ENCODE measurements around the gene USP9X.

The USP9X gene

GRCh38 chrX:41084893-41085511 lies at the start of gene USP9X:
USP9X (plus strand) TSS chrX:41085445; CDS start chrX:41123629, 38,184 bp downstream.
- Histone ChIP-seq H3K9ac (ENCODE audit: insufficient read length, low read depth) (peak within 1 kb of the TSS; percentile 98), H3K36me3 (ENCODE audit: insufficient read depth, insufficient read length, low read length) (peaks cover 10% of the 10 kb centered on the region), H3K9me3 (ENCODE audit: insufficient read depth, low read length) (no peaks in the 10 kb centered on the region), H3K4me3 (ENCODE audit: insufficient read length, low read depth) (peak within 1 kb of the TSS; percentile 93), H3K4me1 (ENCODE audit: insufficient read depth, insufficient read length) (no peaks in the 10 kb centered on the region), H3K27me3 (ENCODE audit: insufficient read depth, insufficient read length) (no peaks in the 10 kb centered on the region)
- DNase-seq (ENCODE audit: low read depth, low spot score): peak; percentile 78
- TF ChIP-seq ZNF274 (IDR thresholded peaks at IDR 0.05; ENCODE audit: low read depth, low read length): no peak

- no peaks in the 10 kb centered on the region for H3K36me3 ChIP-seq (ENCODE audit: insufficient read depth, insufficient read length, low read length)
- no peaks in the 10 kb centered on the region for H3K27me3 ChIP-seq (ENCODE audit: insufficient read depth, insufficient read length)
- H3K4me3 ChIP-seq (ENCODE audit: insufficient read length, low read depth): no peak overlapping the region
- H3K9ac ChIP-seq (ENCODE audit: insufficient read length, low read depth): no peak overlapping the region
- H3K4me1 ChIP-seq (ENCODE audit: insufficient read depth, insufficient read length): peaks cover 4% of the 10 kb centered on the region
- TF ChIP-seq SUZ12 (IDR thresholded peaks at IDR 0.05; ENCODE audit: extremely low read depth, insufficient read depth, insufficient read length) (no peak), ZNF274 (IDR thresholded peaks at IDR 0.05; ENCODE audit: low read depth, low read length) (no peak), YY1 (IDR thresholded peaks at IDR 0.05; ENCODE audit: insufficient read depth, insufficient read length) (no peak)
- no peaks in the 10 kb centered on the region for H3K9me3 ChIP-seq (ENCODE audit: insufficient read depth, low read length)
- no peak for DNase-seq (ENCODE audit: low read depth, low spot score)
Observed at GRCh38 chrX:41035582-41035981, 49.7 kb upstream of the USP9X start.

GRCh38 chrX:41036668-41037326 lies 48.4 kb upstream of the USP9X start:
- H3K4me3 ChIP-seq (ENCODE audit: insufficient read length, low read depth): no peak overlapping the region
- no peak overlapping the region for H3K9ac ChIP-seq (ENCODE audit: insufficient read length, low read depth)
- H3K36me3 ChIP-seq (ENCODE audit: insufficient read depth, insufficient read length, low read length): no peaks in the 10 kb centered on the region
- no peaks in the 10 kb centered on the region for H3K9me3 ChIP-seq (ENCODE audit: insufficient read depth, low read length)
- no peak for DNase-seq (ENCODE audit: low read depth, low spot score)
- no peak for TF ChIP-seq YY1 (IDR thresholded peaks at IDR 0.05; ENCODE audit: insufficient read depth, insufficient read length)
- TF ChIP-seq SUZ12 (IDR thresholded peaks at IDR 0.05; ENCODE audit: extremely low read depth, insufficient read depth, insufficient read length): no peak
- TF ChIP-seq ZNF274 (IDR thresholded peaks at IDR 0.05; ENCODE audit: low read depth, low read length): no peak
- H3K27me3 ChIP-seq (ENCODE audit: insufficient read depth, insufficient read length): no peaks in the 10 kb centered on the region
- no peaks in the 10 kb centered on the region for H3K4me1 ChIP-seq (ENCODE audit: insufficient read depth, insufficient read length)

GRCh38 chrX:41043196-41043595 lies 42.0 kb upstream of the USP9X start:
- DNase-seq (ENCODE audit: low read depth, low spot score): no peak
- no peaks in the 10 kb centered on the region for H3K27me3 ChIP-seq (ENCODE audit: insufficient read depth, insufficient read length)
- peaks cover 2% of the 10 kb centered on the region for H3K4me1 ChIP-seq (ENCODE audit: insufficient read depth, insufficient read length)
- no peaks in the 10 kb centered on the region for H3K9me3 ChIP-seq (ENCODE audit: insufficient read depth, low read length)
- H3K9ac ChIP-seq (ENCODE audit: insufficient read length, low read depth): no peak overlapping the region
- H3K36me3 ChIP-seq (ENCODE audit: insufficient read depth, insufficient read length, low read length): no peaks in the 10 kb centered on the region
- TF ChIP-seq SUZ12 (IDR thresholded peaks at IDR 0.05; ENCODE audit: extremely low read depth, insufficient read depth, insufficient read length) (no peak), ZNF274 (IDR thresholded peaks at IDR 0.05; ENCODE audit: low read depth, low read length) (no peak), YY1 (IDR thresholded peaks at IDR 0.05; ENCODE audit: insufficient read depth, insufficient read length) (no peak)
- H3K4me3 ChIP-seq (ENCODE audit: insufficient read length, low read depth): no peak overlapping the region

- Histone ChIP-seq H3K4me3 (ENCODE audit: insufficient read length, low read depth) (no peak overlapping the region), H3K27me3 (ENCODE audit: insufficient read depth, insufficient read length) (no peaks in the 10 kb centered on the region)
Observed at GRCh38 chrX:41043674-41044345, 41.4 kb upstream of the USP9X start.

GRCh38 chrX:41045960-41046567 lies 39.2 kb upstream of the USP9X start:
- no peak for DNase-seq (ENCODE audit: low read depth, low spot score)
- no peak overlapping the region for H3K9ac ChIP-seq (ENCODE audit: insufficient read length, low read depth)

More at GRCh38 chrX:41043674-41044345, 41.4 kb upstream of the USP9X start:
- TF ChIP-seq YY1 (IDR thresholded peaks at IDR 0.05; ENCODE audit: insufficient read depth, insufficient read length): no peak
- TF ChIP-seq SUZ12 (IDR thresholded peaks at IDR 0.05; ENCODE audit: extremely low read depth, insufficient read depth, insufficient read length): no peak
- TF ChIP-seq ZNF274 (IDR thresholded peaks at IDR 0.05; ENCODE audit: low read depth, low read length): no peak
- Histone ChIP-seq H3K4me1 (ENCODE audit: insufficient read depth, insufficient read length) (peaks cover 2% of the 10 kb centered on the region), H3K9me3 (ENCODE audit: insufficient read depth, low read length) (no peaks in the 10 kb centered on the region), H3K9ac (ENCODE audit: insufficient read length, low read depth) (no peak overlapping the region), H3K36me3 (ENCODE audit: insufficient read depth, insufficient read length, low read length) (no peaks in the 10 kb centered on the region)
- no peak for DNase-seq (ENCODE audit: low read depth, low spot score)

More at GRCh38 chrX:41045960-41046567, 39.2 kb upstream of the USP9X start:
- Histone ChIP-seq H3K9me3 (ENCODE audit: insufficient read depth, low read length) (no peaks in the 10 kb centered on the region), H3K36me3 (ENCODE audit: insufficient read depth, insufficient read length, low read length) (no peaks in the 10 kb centered on the region), H3K27me3 (ENCODE audit: insufficient read depth, insufficient read length) (no peaks in the 10 kb centered on the region), H3K4me3 (ENCODE audit: insufficient read length, low read depth) (no peak overlapping the region), H3K4me1 (ENCODE audit: insufficient read depth, insufficient read length) (peaks cover 2% of the 10 kb centered on the region)
- no peak for TF ChIP-seq ZNF274 (IDR thresholded peaks at IDR 0.05; ENCODE audit: low read depth, low read length)
- no peak for TF ChIP-seq YY1 (IDR thresholded peaks at IDR 0.05; ENCODE audit: insufficient read depth, insufficient read length)
- no peak for TF ChIP-seq SUZ12 (IDR thresholded peaks at IDR 0.05; ENCODE audit: extremely low read depth, insufficient read depth, insufficient read length)
